ENCODE data around the gene GIPR. TPM values are rescaled to one million over a fixed set of nuclear protein-coding genes. Genes with fewer than 3 reads are reported as not detected.

GIPR gene
- total RNA-seq, 1 donor from 2014 or later, result 0.69 TPM

DNA sequence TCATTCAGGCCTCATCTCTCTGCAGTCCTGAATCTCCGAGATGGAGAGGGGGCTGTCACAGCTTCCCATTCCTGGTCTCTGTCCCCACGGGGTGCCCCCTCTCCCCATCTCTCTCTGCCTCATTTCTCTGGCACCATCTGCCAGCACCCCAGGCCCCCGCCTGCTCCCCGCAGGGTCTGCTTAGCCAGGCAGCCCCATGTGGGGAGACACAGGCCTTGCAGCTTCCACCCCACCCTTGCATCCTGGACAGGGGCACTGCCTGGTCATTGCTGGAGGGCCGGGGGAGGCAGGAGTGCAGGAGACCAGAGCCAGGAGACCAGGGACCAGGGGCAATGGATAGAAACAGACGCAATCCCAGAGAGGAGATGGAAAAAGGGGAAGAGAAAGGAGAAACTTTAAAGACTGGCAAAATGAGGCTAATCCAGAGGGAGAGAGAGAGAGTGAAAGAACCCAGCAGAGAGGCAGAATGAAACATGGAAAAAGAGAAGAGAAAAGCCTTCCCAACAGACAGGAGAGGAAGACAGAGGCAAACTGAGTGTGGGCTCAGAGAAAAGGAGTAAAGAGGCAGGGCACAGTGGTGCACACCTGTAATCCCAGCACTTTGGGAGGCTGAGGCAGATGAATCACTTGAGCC, 8.8 kb upstream of the GIPR start:
- no peaks in the 10 kb centered on the region for H3K4me1 Mint-ChIP-seq
- TF ChIP-seq, protein P1, sequence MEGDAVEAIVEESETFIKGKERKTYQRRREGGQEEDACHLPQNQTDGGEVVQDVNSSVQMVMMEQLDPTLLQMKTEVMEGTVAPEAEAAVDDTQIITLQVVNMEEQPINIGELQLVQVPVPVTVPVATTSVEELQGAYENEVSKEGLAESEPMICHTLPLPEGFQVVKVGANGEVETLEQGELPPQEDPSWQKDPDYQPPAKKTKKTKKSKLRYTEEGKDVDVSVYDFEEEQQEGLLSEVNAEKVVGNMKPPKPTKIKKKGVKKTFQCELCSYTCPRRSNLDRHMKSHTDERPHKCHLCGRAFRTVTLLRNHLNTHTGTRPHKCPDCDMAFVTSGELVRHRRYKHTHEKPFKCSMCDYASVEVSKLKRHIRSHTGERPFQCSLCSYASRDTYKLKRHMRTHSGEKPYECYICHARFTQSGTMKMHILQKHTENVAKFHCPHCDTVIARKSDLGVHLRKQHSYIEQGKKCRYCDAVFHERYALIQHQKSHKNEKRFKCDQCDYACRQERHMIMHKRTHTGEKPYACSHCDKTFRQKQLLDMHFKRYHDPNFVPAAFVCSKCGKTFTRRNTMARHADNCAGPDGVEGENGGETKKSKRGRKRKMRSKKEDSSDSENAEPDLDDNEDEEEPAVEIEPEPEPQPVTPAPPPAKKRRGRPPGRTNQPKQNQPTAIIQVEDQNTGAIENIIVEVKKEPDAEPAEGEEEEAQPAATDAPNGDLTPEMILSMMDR (IDR thresholded peaks at IDR 0.05), result no peak
- ChIA-PET CTCF (no interaction called here), POLR2A (no interaction called here)
- H3K27me3 Mint-ChIP-seq, result peaks cover 14% of the 10 kb centered on the region
- no peak overlapping the region for H3K4me3 Mint-ChIP-seq
- no peak for DNase-seq
- no peaks in the 10 kb centered on the region for H3K9me3 Mint-ChIP-seq
- no peaks in the 10 kb centered on the region for H3K36me3 Mint-ChIP-seq (ENCODE audit: low read depth)
- intact Hi-C loops (cut with micrococcal nuclease), result no loop called here
- no peak for ATAC-seq (ENCODE audit: low read depth)
- no peak overlapping the region for H3K27ac Mint-ChIP-seq

GRCh38 chr19:45660636-45661035, 7.4 kb upstream of the GIPR start:
- ChIA-PET CTCF (no interaction called here), POLR2A (no interaction called here)
- no peaks in the 10 kb centered on the region for H3K9me3 Mint-ChIP-seq
- H3K36me3 Mint-ChIP-seq (ENCODE audit: low read depth), result no peaks in the 10 kb centered on the region
- no peak overlapping the region for H3K4me3 Mint-ChIP-seq
- H3K4me1 Mint-ChIP-seq, result no peaks in the 10 kb centered on the region
- intact Hi-C loops (cut with micrococcal nuclease), result no loop called here
- no peak for ATAC-seq (ENCODE audit: low read depth)
- TF ChIP-seq, protein P1 (IDR thresholded peaks at IDR 0.05), result no peak
- DNase-seq, result no peak
- H3K27me3 Mint-ChIP-seq, result peaks cover 20% of the 10 kb centered on the region
- H3K27ac Mint-ChIP-seq, result no peak overlapping the region

- Mint-ChIP-seq H3K27me3 (peaks cover 31% of the 10 kb centered on the region), H3K36me3 (ENCODE audit: low read depth) (no peaks in the 10 kb centered on the region), H3K27ac (no peak overlapping the region), H3K9me3 (no peaks in the 10 kb centered on the region), H3K4me3 (no peak overlapping the region), H3K4me1 (peaks cover 14% of the 10 kb centered on the region)
- TF ChIP-seq, protein P1 (IDR thresholded peaks at IDR 0.05), result no peak
- intact Hi-C loops (cut with micrococcal nuclease), result no loop called here
- POLR2A ChIA-PET, result interaction anchor here (1.0 kb wide), 1 partner anchor 13 kb away, joined by 4 read pairs; no protein-coding TSS in a partner anchor
- ATAC-seq (ENCODE audit: low read depth), result no peak
- CTCF ChIA-PET, result no interaction called here
- no peak for DNase-seq
Measured at GRCh38 chr19:45663800-45664199, 4.2 kb upstream of the GIPR start.

DNA sequence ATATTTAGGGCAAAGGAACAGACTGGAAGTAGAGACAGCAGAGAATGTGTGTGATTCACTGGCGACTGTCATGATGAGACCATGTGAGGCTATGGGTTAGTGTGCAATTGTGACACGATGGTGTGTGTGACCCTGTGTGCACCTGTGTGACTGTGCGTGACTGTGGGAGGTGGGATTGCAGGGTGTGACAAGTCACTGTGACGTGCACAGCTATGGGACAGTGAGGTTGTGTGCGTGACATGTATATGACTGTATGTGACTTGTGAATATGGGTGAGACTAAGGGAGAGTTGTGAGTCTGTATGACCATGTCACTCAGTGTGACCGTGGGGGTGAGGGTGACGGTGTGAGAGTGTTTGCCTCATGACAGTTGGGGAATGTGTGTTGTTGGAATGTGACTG, 3.4 kb upstream of the GIPR start:
- H3K27ac Mint-ChIP-seq, result no peak overlapping the region

DNA sequence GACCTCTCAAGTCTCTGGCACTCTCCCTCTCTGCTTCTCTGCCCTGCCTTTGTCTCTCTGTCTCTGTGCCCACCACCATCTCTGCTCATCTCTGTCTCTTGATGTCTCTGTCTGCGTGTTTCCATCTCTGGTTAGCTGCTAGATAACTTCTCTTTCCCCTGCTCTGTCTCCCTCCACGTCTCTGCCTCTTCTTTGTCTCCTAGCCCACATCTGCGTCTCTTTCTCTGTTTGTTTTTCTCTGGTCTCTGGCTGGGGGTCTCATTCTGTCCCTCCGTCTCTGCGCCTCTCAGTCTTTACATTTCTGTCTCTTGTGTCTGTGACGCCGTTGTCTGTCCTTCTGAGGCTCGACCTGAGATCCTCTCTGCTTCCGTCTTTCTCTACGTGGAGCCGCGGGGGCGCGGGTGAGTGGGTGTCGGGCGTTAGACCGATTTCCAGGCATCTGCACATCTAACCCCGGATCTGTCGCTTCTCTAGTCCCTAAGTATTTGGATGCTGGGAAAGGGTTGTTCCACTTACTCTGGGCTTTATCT, 386 bp downstream of the GIPR start:
- Mint-ChIP-seq H3K4me3 (peak overlapping the region; percentile 72), H3K9me3 (no peaks in the 10 kb centered on the region), H3K4me1 (peaks cover 32% of the 10 kb centered on the region), H3K27ac (peak overlapping the region; percentile 31), H3K36me3 (ENCODE audit: low read depth) (no peaks in the 10 kb centered on the region), H3K27me3 (peaks cover 35% of the 10 kb centered on the region)
- intact Hi-C loops (cut with micrococcal nuclease), result no loop called here
- DNase-seq (no peak), ATAC-seq (ENCODE audit: low read depth) (no peak)
- ChIA-PET CTCF (interaction anchor here (1.0 kb wide), 2 partner anchors 9 to 26 kb away, joined by 5 read pairs; no protein-coding TSS in a partner anchor), POLR2A (interaction anchor here (1.3 to 3.6 kb wide), 4 partner anchors 22 to 49 kb away, joined by 3 to 11 read pairs (median 7); partner anchors contain the start of genes QPCTL and SNRPD2)
- TF ChIP-seq, protein P1 (IDR thresholded peaks at IDR 0.05), result no peak

More for the DNA sequence above, 3.4 kb upstream of the GIPR start:
- Mint-ChIP-seq H3K27me3 (peaks cover 26% of the 10 kb centered on the region), H3K4me1 (peaks cover 22% of the 10 kb centered on the region), H3K36me3 (ENCODE audit: low read depth) (no peaks in the 10 kb centered on the region), H3K4me3 (no peak overlapping the region), H3K9me3 (no peaks in the 10 kb centered on the region)
- no peak for DNase-seq
- TF ChIP-seq, protein P1 (IDR thresholded peaks at IDR 0.05), result no peak
- intact Hi-C loops (cut with micrococcal nuclease), result no loop called here
- CTCF ChIA-PET, result interaction anchor here (0.7 kb wide), 1 partner anchor 63 kb away, joined by 3 read pairs; no protein-coding TSS in a partner anchor
- POLR2A ChIA-PET, result no interaction called here
- no peak for ATAC-seq (ENCODE audit: low read depth)

All from activated B cell treated with CpG ODN at 0.5 μM for 24 hours (primary cell).